ENCODE measurements around the gene CA5A.

GRCh38 chr16:87930456-87930855 lies 5.9 kb downstream of the CA5A start:
- TF ChIP-seq POLR2A (IDR thresholded peaks at IDR 0.05) = no peak
- TF ChIP-seq CTCF (IDR thresholded peaks at IDR 0.05) = no peak

Measured in suprapubic skin (tissue), 3 donors.